ENCODE data around the gene PARD3.
"Not testable (repeated sequence)": the region's sequence is repeated elsewhere in the genome, so short reads cannot be mapped to it uniquely, and the experiment has no call there.

The PARD3 gene

DNA sequence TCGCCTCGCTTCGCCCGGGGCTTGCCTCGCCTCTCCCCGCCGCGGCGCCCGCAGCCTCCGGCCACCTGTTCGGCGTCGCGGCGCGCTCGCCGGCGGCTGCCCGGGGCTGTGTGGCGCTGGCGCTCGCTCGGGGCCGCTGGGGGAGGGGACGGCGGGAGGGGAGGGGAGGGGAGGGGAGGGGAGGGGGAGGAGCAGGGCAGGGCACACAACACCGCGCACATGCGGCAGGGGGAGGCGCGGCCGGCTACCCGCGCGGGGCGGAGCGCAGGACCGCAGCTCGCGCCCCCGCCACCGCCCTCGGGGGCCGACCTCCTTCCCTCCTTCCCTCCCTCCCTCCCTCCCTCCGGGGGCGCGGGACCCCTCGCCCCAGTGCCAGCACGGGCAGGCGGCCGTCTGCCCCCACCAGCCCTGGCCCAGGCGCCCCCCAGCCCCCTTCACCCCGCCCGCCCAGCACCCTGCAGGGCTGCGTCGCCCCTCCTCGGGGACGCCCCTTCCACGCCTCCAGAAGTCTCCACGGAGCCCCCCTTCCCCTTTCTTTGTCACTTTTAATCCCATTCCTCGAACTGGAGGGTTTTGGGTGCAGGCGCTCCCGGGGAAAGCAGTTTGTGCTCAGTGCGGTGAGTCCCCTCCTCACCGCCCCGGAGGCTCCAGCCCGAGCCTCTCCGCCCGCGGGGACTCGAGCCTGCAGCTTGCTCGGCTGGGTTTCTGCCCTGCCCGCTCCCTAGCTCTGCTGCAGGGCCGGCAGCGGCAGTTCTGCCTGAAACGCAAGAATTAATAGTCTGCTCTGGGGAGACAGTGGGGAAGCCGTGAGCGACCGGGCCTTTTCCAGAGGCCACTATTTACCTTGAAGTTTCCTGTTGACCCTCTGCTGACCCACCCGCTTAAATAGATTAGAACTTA is at the start of gene PARD3:
TSS of gene PARD3 (minus strand) at position 112 of the 900 bp plus-strand sequence. CDS start 301 bp downstream, outside the sequence.
- peak in 1 of 3 donors; percentile 1 for DNase-seq (ENCODE audit: low read depth in 3 of 3)

- DNase-seq (ENCODE audit: low read depth in 3 of 3): no peak
Measured at GRCh38 chr10:34864149-34865067, 49.3 kb upstream of the PARD3 start.

GRCh38 chr10:34862892-34863291 is 47.8 kb upstream of the PARD3 start:
- DNase-seq (ENCODE audit: low read depth in 3 of 3): no peak

GRCh38 chr10:34861293-34862021 is 46.4 kb upstream of the PARD3 start:
- no peak for DNase-seq (ENCODE audit: low read depth in 3 of 3)

DNA sequence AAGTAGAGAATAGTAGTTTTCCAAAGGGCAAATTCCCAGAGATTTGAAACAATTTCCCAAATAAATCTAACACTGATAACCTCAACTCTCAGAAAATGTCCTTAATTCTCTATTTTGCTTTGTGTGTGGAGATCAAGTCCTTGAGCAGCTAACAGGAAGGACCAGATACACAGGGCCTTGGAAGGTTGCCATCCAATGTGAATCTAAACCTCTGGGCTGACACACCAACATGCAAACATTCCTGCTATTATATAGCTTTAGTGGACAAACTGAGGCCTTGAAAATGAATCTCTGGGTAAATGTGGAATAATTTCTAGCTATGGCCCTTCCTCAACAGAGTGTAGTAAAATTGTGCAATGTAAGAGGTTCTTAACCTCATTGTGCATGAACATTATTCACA is 44.1 kb upstream of the PARD3 start:
- DNase-seq (ENCODE audit: low read depth in 3 of 3): no peak

DNA sequence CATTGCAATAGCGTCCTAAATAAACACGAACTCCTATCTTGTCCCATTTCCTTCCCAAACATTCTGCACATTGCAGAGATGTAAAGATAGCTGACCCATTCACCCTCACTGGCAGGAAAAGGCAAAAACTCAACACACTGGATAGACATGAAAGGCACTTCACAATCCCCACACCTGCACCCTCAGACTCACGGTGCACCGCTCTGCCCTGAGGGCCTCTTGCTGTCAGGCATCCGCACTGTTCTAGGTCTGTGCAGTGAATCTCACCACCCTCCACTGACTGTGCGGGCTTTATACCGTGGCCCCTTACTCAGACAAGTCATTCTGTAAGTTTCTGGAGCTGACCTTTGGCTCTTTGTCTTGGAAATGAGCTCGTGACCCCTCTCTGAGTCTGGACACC is 42.9 kb upstream of the PARD3 start:
- DNase-seq (ENCODE audit: low read depth in 3 of 3): no peak

- no peak for DNase-seq (ENCODE audit: low read depth in 3 of 3)
Measured at GRCh38 chr10:34854147-34854601, 39.1 kb upstream of the PARD3 start.

GRCh38 chr10:34853357-34853756 is 38.3 kb upstream of the PARD3 start:
- DNase-seq (ENCODE audit: low read depth in 3 of 3): no peak

DNA sequence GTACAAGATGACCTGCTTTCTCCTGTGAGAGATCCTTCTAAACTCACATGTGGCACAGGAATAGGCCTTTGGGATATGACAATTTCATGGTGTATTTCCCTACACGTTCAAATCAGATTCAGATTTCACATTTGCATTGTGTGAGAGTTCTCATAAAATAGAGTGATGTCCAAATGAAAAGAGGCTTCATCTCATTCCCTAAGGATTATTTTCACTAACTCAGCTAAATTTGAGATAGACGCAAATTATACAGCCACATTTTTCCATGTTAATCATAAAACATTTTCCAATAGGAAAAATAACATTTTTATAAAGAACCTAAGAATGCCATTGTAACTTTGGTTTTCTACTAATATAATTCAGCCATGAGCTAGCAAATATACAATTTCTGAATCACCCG is 35.5 kb upstream of the PARD3 start:
- DNase-seq (ENCODE audit: low read depth in 3 of 3): no peak

- no peak for DNase-seq (ENCODE audit: low read depth in 3 of 3)
Measured at GRCh38 chr10:34850036-34850435, 34.9 kb upstream of the PARD3 start.

DNA sequence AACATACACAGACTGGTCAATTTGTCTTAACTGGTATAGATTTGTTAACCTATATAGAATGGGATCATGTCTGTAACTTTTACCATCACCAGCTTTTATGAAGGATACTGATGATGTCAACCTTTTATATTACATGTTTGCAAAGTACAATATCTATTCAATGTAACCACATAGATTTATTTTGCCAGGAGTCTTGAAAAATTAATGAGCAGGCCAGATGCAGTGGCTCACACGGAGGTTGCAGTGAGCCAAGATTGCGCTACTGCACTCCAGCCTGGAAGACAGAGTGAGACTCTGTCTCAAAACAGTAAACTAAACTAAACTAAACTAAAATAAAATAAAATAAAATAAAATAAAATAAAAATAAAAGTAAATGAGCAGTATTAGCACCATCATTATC is 30.0 kb upstream of the PARD3 start:
- DNase-seq (ENCODE audit: low read depth in 3 of 3): no peak

DNA sequence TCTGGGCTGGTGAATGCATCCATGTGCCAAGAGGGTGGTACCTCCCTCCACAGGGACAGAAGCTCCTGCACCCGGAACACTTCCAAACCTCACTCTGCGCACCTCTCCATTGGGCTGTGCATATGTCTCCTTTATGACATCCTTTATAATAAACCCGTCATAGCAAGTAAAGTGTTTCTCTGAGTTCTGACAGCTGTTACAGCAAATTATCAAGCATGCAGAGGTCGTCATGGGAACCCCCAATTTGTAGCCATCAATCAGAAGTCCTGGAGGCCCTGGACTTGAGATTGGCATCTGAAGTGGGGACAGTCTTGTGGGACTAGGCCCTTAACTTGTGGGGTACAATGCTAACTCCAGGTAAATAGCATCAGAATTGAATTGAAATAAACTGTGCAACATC is 29.4 kb upstream of the PARD3 start:
- DNase-seq (ENCODE audit: low read depth in 3 of 3): no peak

DNA sequence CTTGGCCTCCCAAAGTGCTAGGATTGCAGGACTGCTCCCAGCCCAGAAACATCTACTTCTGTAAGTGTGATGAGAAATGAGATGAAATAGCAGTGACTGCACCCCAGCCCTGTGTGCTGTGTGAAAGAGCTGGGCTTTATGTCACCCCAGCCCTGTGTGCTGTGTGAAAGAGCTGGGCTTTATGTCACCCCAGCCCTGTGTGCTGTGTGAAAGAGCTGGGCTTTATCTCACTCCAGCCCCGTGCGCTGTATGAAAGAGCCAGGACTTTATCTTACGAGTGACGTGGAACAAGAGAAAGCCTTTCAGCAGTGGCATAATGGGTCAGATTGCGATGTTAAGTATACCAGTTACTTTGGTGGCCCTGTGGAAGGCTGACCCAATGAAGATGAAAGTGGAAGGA is 28.4 kb upstream of the PARD3 start:
- DNase-seq (ENCODE audit: low read depth in 3 of 3): not testable (repeated sequence)

- no peak for DNase-seq (ENCODE audit: low read depth in 3 of 3)
Measured at GRCh38 chr10:34838366-34838900, 23.3 kb upstream of the PARD3 start.

- no peak for DNase-seq (ENCODE audit: low read depth in 3 of 3)
Measured at GRCh38 chr10:34835908-34836508, 20.9 kb upstream of the PARD3 start.

- DNase-seq (ENCODE audit: low read depth in 3 of 3): no peak
Measured at GRCh38 chr10:34834274-34834673, 19.2 kb upstream of the PARD3 start.

DNA sequence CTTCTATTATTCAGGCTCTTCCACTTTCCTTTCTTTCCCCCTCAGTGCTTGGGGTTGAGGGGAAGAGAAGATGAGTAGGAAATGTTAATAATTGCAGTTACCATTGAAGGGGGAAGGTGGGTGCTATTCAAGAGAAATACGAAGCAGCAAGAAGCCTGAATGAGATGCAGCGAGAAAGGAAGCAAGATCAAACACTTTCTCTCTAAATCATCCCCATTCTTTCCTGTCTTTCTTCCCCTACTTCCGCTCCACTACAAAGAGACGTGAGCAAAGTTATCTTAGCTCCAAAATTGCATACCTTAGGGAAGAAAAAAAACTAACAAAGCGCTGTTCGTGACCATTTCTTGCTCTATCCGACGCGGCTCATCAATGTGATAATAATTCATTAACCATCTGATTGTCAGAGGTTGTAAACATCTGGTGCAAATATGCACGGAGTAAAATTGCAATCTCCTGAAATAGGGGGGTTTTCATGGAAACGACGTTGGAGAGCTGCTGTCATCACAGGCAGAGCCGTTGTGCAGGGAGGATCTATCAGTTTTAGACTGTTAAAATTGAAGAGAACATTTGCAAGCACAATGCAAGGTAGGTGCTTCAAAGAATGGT is 15.2 kb upstream of the PARD3 start:
- DNase-seq (ENCODE audit: low read depth in 3 of 3): no peak

GRCh38 chr10:34826857-34827766 is 12.0 kb upstream of the PARD3 start:
- DNase-seq (ENCODE audit: low read depth in 3 of 3): no peak

- DNase-seq (ENCODE audit: low read depth in 3 of 3): no peak
Measured at GRCh38 chr10:34826221-34826620, 11.1 kb upstream of the PARD3 start.

GRCh38 chr10:34825414-34825813 is 10.3 kb upstream of the PARD3 start:
- no peak for DNase-seq (ENCODE audit: low read depth in 3 of 3)

Measured in stimulated activated CD4-positive, alpha-beta T cell treated with anti-CD3 and anti-CD28 coated beads, TNF-alpha, amount 100 ng/mL, for 48 hours (primary cell).